HG02623 (cell line): ENCODE measurements around the gene PPP1R3G.
"Not testable (repeated sequence)": the region's sequence is repeated elsewhere in the genome, so short reads cannot be mapped to it uniquely, and the experiment has no call there.

ENCODE experiments used
- ATAC-seq: cut with Tn5 transposase; IDR thresholded peaks from one replicate; pipeline ENCODE4 v1.9.1; 2021; ENCODE audit warnings: moderate library complexity; ENCODE audit not compliant: unreplicated experiment

Gene PPP1R3G

GRCh38 chr6:5084781-5085647, at the start of gene PPP1R3G:
TSS of gene PPP1R3G (plus strand) at chr6:5085341. CDS start at chr6:5085486, 145 bp downstream.
- peak; percentile 46 for ATAC-seq

- ATAC-seq, result no peak
Observed at GRCh38 chr6:5036269-5036668, 48.9 kb upstream of the PPP1R3G start.

- no peak for ATAC-seq
Observed at GRCh38 chr6:5041955-5042354, 43.2 kb upstream of the PPP1R3G start.

GRCh38 chr6:5042436-5042835, 42.7 kb upstream of the PPP1R3G start:
- ATAC-seq, result no peak

GRCh38 chr6:5044866-5045265, 40.3 kb upstream of the PPP1R3G start:
- ATAC-seq, result no peak

GRCh38 chr6:5045416-5045815, 39.7 kb upstream of the PPP1R3G start:
- no peak for ATAC-seq

GRCh38 chr6:5046430-5046829, 38.7 kb upstream of the PPP1R3G start:
- no peak for ATAC-seq

- ATAC-seq, result no peak
Observed at GRCh38 chr6:5050009-5050408, 35.1 kb upstream of the PPP1R3G start.

- ATAC-seq, result no peak
Observed at GRCh38 chr6:5051394-5051793, 33.7 kb upstream of the PPP1R3G start.

GRCh38 chr6:5053038-5053437, 32.1 kb upstream of the PPP1R3G start:
- ATAC-seq, result no peak

- ATAC-seq, result no peak
Observed at GRCh38 chr6:5053864-5054244, 31.3 kb upstream of the PPP1R3G start.

- no peak for ATAC-seq
Observed at GRCh38 chr6:5054245-5054873, 30.8 kb upstream of the PPP1R3G start.

GRCh38 chr6:5055118-5055517, 30.0 kb upstream of the PPP1R3G start:
- ATAC-seq, result no peak

GRCh38 chr6:5058254-5058653, 26.9 kb upstream of the PPP1R3G start:
- no peak for ATAC-seq

- no peak for ATAC-seq
Observed at GRCh38 chr6:5059036-5059896, 25.9 kb upstream of the PPP1R3G start.

- not testable (repeated sequence) for ATAC-seq
Observed at GRCh38 chr6:5060439-5060838, 24.7 kb upstream of the PPP1R3G start.

- ATAC-seq, result no peak
Observed at GRCh38 chr6:5061152-5061551, 24.0 kb upstream of the PPP1R3G start.

GRCh38 chr6:5063617-5064016, 21.5 kb upstream of the PPP1R3G start:
- ATAC-seq, result no peak

- ATAC-seq, result no peak
Observed at GRCh38 chr6:5066456-5067093, 18.6 kb upstream of the PPP1R3G start.

GRCh38 chr6:5067305-5067704, 17.8 kb upstream of the PPP1R3G start:
- ATAC-seq, result no peak

- ATAC-seq, result no peak
Observed at GRCh38 chr6:5068153-5068751, 16.9 kb upstream of the PPP1R3G start.
